ENCODE results near the gene PRH1.

The PRH1 gene

GRCh38 chr12:10847744-10848143, 36.3 kb downstream of the PRH1 start:
- in situ Hi-C loops (cut with MboI; ENCODE audit: low sequenced_read_pairs): no loop called here

GRCh38 chr12:10842862-10843261, 41.2 kb downstream of the PRH1 start:
- in situ Hi-C loops (cut with MboI; ENCODE audit: low sequenced_read_pairs): no loop called here

- in situ Hi-C loops (cut with MboI; ENCODE audit: low sequenced_read_pairs): no loop called here
These were observed 45.6 kb downstream of the PRH1 start for GRCh38 chr12:10838461-10838860.

All from HL-60/S4 treated with retinoic acid at 250 ng/mL for 4 days and 3 days (cell line).